ENCODE data around the gene SAMD3.
"Not testable (repeated sequence)": the region's sequence is repeated elsewhere in the genome, so short reads cannot be mapped to it uniquely, and the experiment has no call there.

SAMD3 gene, protein sequence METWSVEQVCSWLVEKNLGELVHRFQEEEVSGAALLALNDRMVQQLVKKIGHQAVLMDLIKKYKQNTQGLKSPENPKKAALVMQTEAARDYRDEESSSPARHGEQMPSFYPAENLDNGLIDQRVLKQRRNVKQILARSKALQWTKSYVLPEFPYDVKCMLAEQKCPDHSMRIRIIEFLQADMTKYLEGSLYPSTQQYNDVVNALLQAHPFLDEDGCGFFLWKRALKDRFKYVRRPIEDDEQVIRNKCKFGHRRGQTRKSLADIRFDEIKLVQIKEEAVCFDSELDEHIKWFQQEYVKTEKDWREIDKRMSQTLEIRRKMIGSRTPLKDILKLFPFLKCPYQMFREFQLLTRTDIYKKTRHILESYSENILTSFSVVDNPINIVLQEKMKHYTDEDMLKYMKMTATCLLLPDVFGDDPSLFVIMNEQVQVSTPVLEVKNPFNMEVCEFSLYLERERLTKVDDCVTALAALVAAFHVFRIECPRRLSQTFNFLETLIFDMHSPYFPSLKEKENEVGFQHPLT

DNA sequence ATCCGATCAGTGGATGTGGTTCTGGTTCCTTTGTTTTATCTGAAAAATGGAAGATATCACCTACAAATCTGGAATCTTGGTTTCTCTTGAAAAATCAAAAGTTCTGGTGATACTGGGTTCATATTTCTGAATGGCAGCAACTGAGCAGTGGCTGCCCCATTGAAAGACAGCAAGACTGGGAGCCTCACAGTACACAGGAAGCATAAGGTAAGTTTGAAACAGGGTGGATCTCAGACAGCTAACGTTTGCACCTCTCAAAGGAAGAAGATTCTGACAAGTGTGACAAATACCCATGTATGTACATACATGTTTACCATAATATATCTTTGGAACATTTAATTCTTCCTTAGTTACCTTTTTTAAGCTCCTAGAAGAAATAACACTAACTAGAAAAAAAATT, at the start of gene SAMD3:
Gene SAMD3 (minus strand): TSS at position 177 of the 400 bp plus-strand sequence. CDS start 7,678 bp downstream, outside the sequence.
- TF ChIP-seq, protein P1, sequence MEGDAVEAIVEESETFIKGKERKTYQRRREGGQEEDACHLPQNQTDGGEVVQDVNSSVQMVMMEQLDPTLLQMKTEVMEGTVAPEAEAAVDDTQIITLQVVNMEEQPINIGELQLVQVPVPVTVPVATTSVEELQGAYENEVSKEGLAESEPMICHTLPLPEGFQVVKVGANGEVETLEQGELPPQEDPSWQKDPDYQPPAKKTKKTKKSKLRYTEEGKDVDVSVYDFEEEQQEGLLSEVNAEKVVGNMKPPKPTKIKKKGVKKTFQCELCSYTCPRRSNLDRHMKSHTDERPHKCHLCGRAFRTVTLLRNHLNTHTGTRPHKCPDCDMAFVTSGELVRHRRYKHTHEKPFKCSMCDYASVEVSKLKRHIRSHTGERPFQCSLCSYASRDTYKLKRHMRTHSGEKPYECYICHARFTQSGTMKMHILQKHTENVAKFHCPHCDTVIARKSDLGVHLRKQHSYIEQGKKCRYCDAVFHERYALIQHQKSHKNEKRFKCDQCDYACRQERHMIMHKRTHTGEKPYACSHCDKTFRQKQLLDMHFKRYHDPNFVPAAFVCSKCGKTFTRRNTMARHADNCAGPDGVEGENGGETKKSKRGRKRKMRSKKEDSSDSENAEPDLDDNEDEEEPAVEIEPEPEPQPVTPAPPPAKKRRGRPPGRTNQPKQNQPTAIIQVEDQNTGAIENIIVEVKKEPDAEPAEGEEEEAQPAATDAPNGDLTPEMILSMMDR (IDR thresholded peaks at IDR 0.05; ENCODE audit: control insufficient read depth, insufficient read depth, low read depth, low read length, missing control alignments), result no peak

DNA sequence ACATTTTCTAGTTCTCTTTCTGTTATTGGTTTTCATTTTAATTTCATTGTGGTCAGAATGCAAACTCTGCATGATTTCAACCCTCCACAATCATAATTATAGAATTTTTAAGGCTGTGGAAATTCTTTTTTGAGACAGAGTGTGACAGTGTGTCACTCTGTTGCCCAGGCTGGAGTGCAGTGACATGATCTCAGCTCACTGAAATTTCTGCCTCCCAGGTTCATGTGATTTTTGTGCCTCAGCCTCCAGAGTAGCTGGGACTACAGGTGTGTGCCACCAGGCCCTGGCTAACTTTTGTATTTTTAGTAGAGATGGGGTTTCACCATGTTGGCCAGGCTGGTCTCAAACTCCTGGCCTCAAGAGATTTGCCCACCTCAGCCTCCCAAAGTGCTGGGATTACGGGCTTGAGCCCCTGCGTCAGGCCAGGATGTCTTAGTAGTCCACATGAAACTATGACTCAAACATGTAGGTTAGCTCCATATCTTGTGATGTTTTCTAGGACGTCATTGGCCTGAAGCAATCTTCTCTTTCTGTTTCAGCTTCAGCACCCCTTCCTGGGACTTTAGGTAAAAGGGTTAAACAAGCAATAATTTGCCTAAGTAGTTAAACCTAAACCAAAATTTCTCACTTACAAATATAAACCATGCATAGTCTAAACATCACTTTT, 47.4 kb upstream of the SAMD3 start:
- TF ChIP-seq, protein P1 (IDR thresholded peaks at IDR 0.05; ENCODE audit: control insufficient read depth, insufficient read depth, low read depth, low read length, missing control alignments), result no peak
- no peak for DNase-seq (ENCODE audit: low read depth)
- H3K4me3 ChIP-seq (ENCODE audit: control insufficient read depth, low read depth, low read length), result no peak overlapping the region

More for the DNA sequence above, at the start of gene SAMD3:
- DNase-seq (ENCODE audit: low read depth), result no peak
- no peak within 1 kb of the TSS for H3K4me3 ChIP-seq (ENCODE audit: control insufficient read depth, low read depth, low read length)

DNA sequence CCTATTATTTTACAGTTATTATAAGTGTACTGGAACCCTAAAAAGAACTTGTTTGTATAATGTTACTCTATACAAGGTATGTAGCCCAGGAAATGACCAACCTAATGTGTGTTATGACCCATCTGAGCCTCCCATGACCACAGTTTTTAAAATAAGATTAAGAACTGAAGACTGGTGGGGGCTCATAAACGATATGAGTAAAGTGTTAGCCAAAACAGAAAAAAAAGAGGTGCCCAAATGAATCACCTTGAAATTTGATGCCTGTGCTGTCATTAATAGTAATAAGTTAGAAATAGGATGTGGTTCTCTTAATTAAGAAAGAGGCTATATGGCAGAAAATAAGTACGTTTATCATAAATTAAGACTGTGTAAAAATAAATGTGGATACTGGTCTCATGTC, 42.8 kb upstream of the SAMD3 start:
- not testable (repeated sequence) for DNase-seq (ENCODE audit: low read depth); H3K4me3 ChIP-seq (ENCODE audit: control insufficient read depth, low read depth, low read length)

DNA sequence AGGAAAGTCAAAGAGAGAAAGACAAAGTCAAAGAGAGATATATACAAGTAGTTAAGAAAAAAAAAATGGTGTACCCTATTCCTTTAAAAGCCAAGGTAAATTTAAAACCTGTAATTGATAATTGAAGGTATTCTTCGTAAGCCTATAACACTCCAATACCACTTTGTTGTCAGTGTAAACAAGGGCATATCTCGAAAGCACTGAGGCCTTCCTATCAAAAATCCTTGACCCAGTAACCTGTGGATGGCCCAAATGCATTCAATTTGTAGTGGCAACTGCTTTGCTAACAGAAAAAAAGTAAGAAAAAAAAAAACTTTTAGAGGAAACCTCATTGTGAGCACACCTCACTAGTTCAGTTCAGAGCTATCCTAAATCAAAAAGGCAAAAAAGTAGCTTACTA, 39.3 kb upstream of the SAMD3 start:
- TF ChIP-seq, protein P1 (IDR thresholded peaks at IDR 0.05; ENCODE audit: control insufficient read depth, insufficient read depth, low read depth, low read length, missing control alignments), result no peak
- no peak overlapping the region for H3K4me3 ChIP-seq (ENCODE audit: control insufficient read depth, low read depth, low read length)
- DNase-seq (ENCODE audit: low read depth), result no peak

DNA sequence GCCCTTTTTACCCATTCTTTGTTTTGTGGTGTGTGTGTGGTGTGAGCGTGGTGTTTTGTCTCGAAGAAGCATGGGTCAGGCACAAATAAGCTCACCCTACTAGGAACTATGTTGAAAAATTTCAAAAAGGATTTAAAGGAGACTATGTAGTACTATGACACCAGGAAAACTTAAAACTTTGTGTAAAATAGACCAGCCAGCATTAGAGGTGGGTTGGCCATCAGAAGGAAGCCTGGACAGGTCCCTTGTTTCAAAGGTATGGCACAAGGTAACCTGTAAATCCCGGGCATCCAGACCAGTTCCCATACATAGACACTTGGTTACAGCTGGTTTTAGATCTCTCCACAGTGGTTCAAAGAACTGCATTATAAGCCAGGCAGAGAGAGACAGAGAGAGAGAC, 38.8 kb upstream of the SAMD3 start:
- H3K4me3 ChIP-seq (ENCODE audit: control insufficient read depth, low read depth, low read length); DNase-seq (ENCODE audit: low read depth): not testable (repeated sequence)

DNA sequence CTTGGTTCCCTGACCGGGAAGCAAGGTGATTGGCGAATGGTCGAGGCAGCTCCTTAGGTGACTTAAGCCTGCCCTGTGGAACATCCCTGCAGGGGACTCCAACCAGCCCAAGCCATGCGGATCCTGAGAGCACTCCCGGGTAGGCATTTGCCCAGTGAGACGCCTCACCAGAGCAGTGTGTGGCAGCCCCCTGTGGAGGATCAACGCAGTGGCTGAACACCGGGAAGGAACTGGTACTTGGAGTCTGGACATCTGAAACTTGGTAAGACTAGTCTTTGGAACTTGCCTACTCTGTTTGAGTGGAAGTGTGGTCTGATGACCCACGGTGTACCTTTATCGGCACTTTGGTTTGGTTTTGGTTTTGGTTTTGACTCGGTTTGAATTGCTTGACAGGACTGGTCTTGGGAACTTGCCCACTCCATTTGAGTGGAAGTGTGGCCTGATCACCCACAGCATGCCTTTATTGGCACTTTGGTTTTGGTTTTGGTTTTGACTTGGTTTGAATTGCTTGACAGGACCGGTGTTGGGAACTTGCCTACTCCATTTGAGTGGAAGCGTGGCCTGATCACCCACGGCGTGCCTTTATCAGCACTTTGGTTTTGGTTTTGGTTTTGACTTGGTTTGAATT, 38.0 kb upstream of the SAMD3 start:
- DNase-seq (ENCODE audit: low read depth); H3K4me3 ChIP-seq (ENCODE audit: control insufficient read depth, low read depth, low read length): not testable (repeated sequence)

DNA sequence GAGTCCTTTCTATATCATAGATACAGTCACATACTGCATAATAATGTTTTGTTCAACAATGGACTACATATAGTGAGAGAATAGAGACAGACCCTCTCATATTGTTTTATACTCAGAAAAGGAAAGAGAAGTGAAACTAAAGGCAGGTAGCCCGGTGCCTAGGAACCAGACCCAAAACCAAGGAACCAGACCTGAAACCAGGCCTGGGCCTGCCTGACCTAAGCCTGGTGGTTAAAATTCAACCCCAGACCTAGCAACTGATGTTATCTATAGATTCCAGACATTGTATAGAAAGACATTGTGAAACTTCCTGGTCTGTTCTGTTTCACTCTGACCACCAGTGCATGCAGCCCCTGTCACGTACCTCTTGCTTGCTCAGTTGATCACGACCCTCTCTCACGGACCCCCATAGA, 37.3 kb upstream of the SAMD3 start:
- H3K4me3 ChIP-seq (ENCODE audit: control insufficient read depth, low read depth, low read length); DNase-seq (ENCODE audit: low read depth): not testable (repeated sequence)

DNA sequence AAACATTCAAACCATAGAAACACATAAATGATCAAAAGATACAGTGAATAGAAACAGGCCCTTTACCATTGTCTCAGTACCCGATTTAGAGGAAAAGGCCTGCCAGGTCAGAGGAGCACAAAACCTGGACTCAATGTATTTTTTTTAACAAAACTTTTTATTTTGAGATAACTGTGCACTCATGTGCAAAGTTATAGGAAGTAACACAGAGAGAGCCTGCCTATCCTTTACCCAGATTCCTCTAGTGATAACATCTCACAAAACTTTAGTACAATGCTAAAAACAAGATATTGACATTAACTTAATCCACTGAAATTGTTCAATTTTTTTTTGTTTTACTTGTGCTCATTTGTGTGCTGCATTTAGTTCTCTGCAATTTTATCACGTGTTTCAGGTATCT, 36.8 kb upstream of the SAMD3 start:
- no peak overlapping the region for H3K4me3 ChIP-seq (ENCODE audit: control insufficient read depth, low read depth, low read length)
- no peak for DNase-seq (ENCODE audit: low read depth)
- TF ChIP-seq, protein P1 (IDR thresholded peaks at IDR 0.05; ENCODE audit: control insufficient read depth, insufficient read depth, low read depth, low read length, missing control alignments), result no peak
